Hepatocyte (in vitro differentiated cells): ENCODE data around the gene JDP2. TPM values are rescaled to one million over a fixed set of nuclear protein-coding genes. Genes with fewer than 3 reads are reported as not detected.

ENCODE experiments used
- DNase-seq: peaks from one replicate; pipeline ENCODE4 v3.0.0-alpha.2; 2016; ENCODE audit warnings: low spot score
- H2AFZ ChIP-seq: fragments of 200-600 bp; sonication (generic); 2 replicates; pipeline ENCODE4 v1.6.0; 2016; ENCODE audit warnings: antibody characterized with exemption, mild to moderate bottlenecking
- H3K27ac ChIP-seq: fragments of 200-600 bp; sonication (generic); 2 replicates; pipeline ENCODE4 v1.5.1; 2016; ENCODE audit warnings: mild to moderate bottlenecking
- H3K27me3 ChIP-seq: fragments of 200-600 bp; sonication (generic); 2 replicates; pipeline ENCODE4 v1.6.1; 2016
- H3K36me3 ChIP-seq: fragments of 200-600 bp; sonication (generic); replicated peaks from 2 replicates; pipeline ENCODE4 v1.5.1; 2016; ENCODE audit warnings: low read depth; ENCODE audit not compliant: insufficient read depth
- H3K4me1 ChIP-seq: fragments of 200-600 bp; sonication (generic); 2 replicates; pipeline ENCODE4 v1.5.1; 2016; ENCODE audit warnings: mild to moderate bottlenecking, moderate library complexity; ENCODE audit not compliant: insufficient read depth
- H3K4me2 ChIP-seq: fragments of 200-600 bp; sonication (generic); 2 replicates; pipeline ENCODE4 v1.6.0; 2016
- H3K4me3 ChIP-seq: fragments of 200-600 bp; sonication (generic); 2 replicates; pipeline ENCODE4 v1.5.1; 2016; ENCODE audit warnings: mild to moderate bottlenecking
- H3K79me2 ChIP-seq: fragments of 200-600 bp; sonication (generic); 2 replicates; pipeline ENCODE4 v1.6.0; 2017; ENCODE audit warnings: mild to moderate bottlenecking
- H3K9me2 ChIP-seq: fragments of 200-600 bp; sonication (generic); replicated peaks from 2 replicates; pipeline ENCODE4 v1.6.0; 2017; ENCODE audit warnings: mild to moderate bottlenecking; ENCODE audit not compliant: insufficient read depth
- H3K9me3 ChIP-seq: fragments of 200-600 bp; sonication (generic); 2 replicates; pipeline ENCODE4 v1.5.1; 2016; ENCODE audit warnings: low read depth, mild to moderate bottlenecking
- H4K20me1 ChIP-seq: fragments of 200-600 bp; sonication (generic); 2 replicates; pipeline ENCODE4 v1.6.0; 2016; ENCODE audit warnings: mild to moderate bottlenecking; ENCODE audit not compliant: insufficient read depth, poor library complexity, severe bottlenecking
- CTCF ChIP-seq: fragments of 200-600 bp; sonication (generic); IDR thresholded peaks from 2 replicates; pipeline ENCODE4 v1.5.1; 2016; ENCODE audit warnings: antibody characterized with exemption, mild to moderate bottlenecking; ENCODE audit not compliant: poor library complexity
- EZH2 ChIP-seq: fragments of 200-600 bp; sonication (generic); IDR thresholded peaks from 2 replicates; pipeline ENCODE4 v1.6.1; 2016; ENCODE audit warnings: antibody characterized with exemption, mild to moderate bottlenecking, borderline replicate concordance
- EZH2phosphoT487 ChIP-seq: fragments of 200-600 bp; sonication (generic); IDR thresholded peaks from one replicate; pipeline ENCODE4 v1.6.1; 2018; ENCODE audit warnings: antibody characterized with exemption, mild to moderate bottlenecking, low read depth, moderate library complexity; ENCODE audit not compliant: unreplicated experiment, severe bottlenecking
- WGBS: methylation state at CpG from one replicate; pipeline ENCODE4 v1.1.6; 2016; ENCODE audit warnings: low lambda C conversion rate; ENCODE audit errors: missing lambda C conversion rate; 5-methylcytosine and 5-hydroxymethylcytosine counted together
- polyA plus RNA-seq: library from polyadenylated mRNA; unstranded; fragments of >200 nt; fragmentation: Nextera tagmentation; extraction: Ambion mirVana; gene quantifications from 2 replicates; pipeline ENCODE4 v1.2.1, GENCODE V29; 2016
- total RNA-seq: library from RNA; depleted of rRNA; stranded (reverse); fragments of >200 nt; gene quantifications from 2 replicates; pipeline ENCODE4 v1.2.3, GENCODE V29; 2014

The JDP2 gene
- total and polyA plus RNA-seq, 2 experiments from 2014 or later: 68.9 to 85.4 TPM

GRCh38 chr14:75453817-75454434 is 26.1 kb downstream of the JDP2 start:
- peak overlapping the region; percentile 83 for H3K27ac ChIP-seq
- no peaks in the 10 kb centered on the region for H3K9me2 ChIP-seq
- no peaks in the 10 kb centered on the region for H3K36me3 ChIP-seq
- H3K79me2 ChIP-seq: peaks cover 76% of the 10 kb centered on the region
- no peak overlapping the region for H2AFZ ChIP-seq
- WGBS: 87% methylated on average over 14 of the region's 14 CpGs
- H3K27me3 ChIP-seq: no peaks in the 10 kb centered on the region
- no peaks in the 10 kb centered on the region for H3K9me3 ChIP-seq
- peak overlapping the region; percentile 57 for H3K4me2 ChIP-seq
- no peak overlapping the region for H3K4me3 ChIP-seq
- no peak for TF ChIP-seq EZH2
- peaks cover 27% of the 10 kb centered on the region for H4K20me1 ChIP-seq
- no peak for DNase-seq
- H3K4me1 ChIP-seq: peaks cover 70% of the 10 kb centered on the region

- TF ChIP-seq EZH2: no peak
- TF ChIP-seq EZH2phosphoT487: no peak
- no peak overlapping the region for H3K4me2 ChIP-seq
- peaks cover 59% of the 10 kb centered on the region for H3K4me1 ChIP-seq
- H3K4me3 ChIP-seq: no peak overlapping the region
- H3K36me3 ChIP-seq: no peaks in the 10 kb centered on the region
- peaks cover 36% of the 10 kb centered on the region for H4K20me1 ChIP-seq
- no peaks in the 10 kb centered on the region for H3K27me3 ChIP-seq
- peaks cover 80% of the 10 kb centered on the region for H3K79me2 ChIP-seq
- peak; percentile 68 for DNase-seq
- WGBS: 73% methylated on average over 12 of the region's 12 CpGs
- H3K9me2 ChIP-seq: no peaks in the 10 kb centered on the region
- H2AFZ ChIP-seq: no peak overlapping the region
- no peak overlapping the region for H3K27ac ChIP-seq
- H3K9me3 ChIP-seq: no peaks in the 10 kb centered on the region
Observed at GRCh38 chr14:75454963-75455546, 27.2 kb downstream of the JDP2 start.

- TF ChIP-seq EZH2phosphoT487 (no peak), CTCF (no peak), EZH2 (no peak)
- Histone ChIP-seq H3K4me1 (peaks cover 48% of the 10 kb centered on the region), H3K36me3 (no peaks in the 10 kb centered on the region), H3K9me2 (no peaks in the 10 kb centered on the region), H3K4me2 (no peak overlapping the region), H3K9me3 (no peaks in the 10 kb centered on the region), H3K4me3 (no peak overlapping the region), H3K79me2 (peaks cover 74% of the 10 kb centered on the region), H4K20me1 (peaks cover 38% of the 10 kb centered on the region), H3K27me3 (no peaks in the 10 kb centered on the region), H3K27ac (no peak overlapping the region), H2AFZ (no peak overlapping the region)
- DNase-seq: no peak
- WGBS: 83% methylated on average over 16 of the region's 16 CpGs
Observed at GRCh38 chr14:75456069-75456996, 28.5 kb downstream of the JDP2 start.

- Histone ChIP-seq H3K27me3 (no peaks in the 10 kb centered on the region), H3K79me2 (peaks cover 68% of the 10 kb centered on the region), H3K4me3 (no peak overlapping the region), H4K20me1 (peaks cover 38% of the 10 kb centered on the region), H3K36me3 (no peaks in the 10 kb centered on the region), H3K9me2 (no peaks in the 10 kb centered on the region), H3K4me2 (no peak overlapping the region), H2AFZ (no peak overlapping the region), H3K4me1 (peaks cover 48% of the 10 kb centered on the region), H3K27ac (no peak overlapping the region), H3K9me3 (no peaks in the 10 kb centered on the region)
- WGBS: 58% methylated on average over 5 of the region's 5 CpGs
- TF ChIP-seq EZH2phosphoT487: no peak
- TF ChIP-seq CTCF: no peak
- DNase-seq: no peak
Observed at GRCh38 chr14:75456997-75457335, 29.1 kb downstream of the JDP2 start.
